PC-3 (cell line): Measurements from ENCODE around the gene LRRC51.

Experiments used
- EZH2 ChIP-seq: fragments of 300-600 bp; sonication (generic); IDR thresholded peaks from one replicate; pipeline ENCODE4 v1.6.1; 2017; ENCODE audit warnings: antibody characterized with exemption, mild to moderate bottlenecking, low read length; ENCODE audit not compliant: unreplicated experiment
- EZH2phosphoT487 ChIP-seq: fragments of 300-600 bp; sonication (generic); IDR thresholded peaks from 2 replicates; pipeline ENCODE4 v1.6.1; 2018; ENCODE audit warnings: mild to moderate bottlenecking, antibody characterized with exemption, low read length, borderline replicate concordance
- TF ChIP-seq, protein P1 (sequence below): fragments of 300-600 bp; sonication (generic); conservative IDR thresholded peaks from 2 replicates; pipeline ENCODE4 v1.5.1; 2017; ENCODE audit warnings: antibody characterized with exemption, low read depth, mild to moderate bottlenecking, low read length

GRCh38 chr11:72067676-72068075 is 13.0 kb upstream of the LRRC51 start:
- TF ChIP-seq, protein P1, sequence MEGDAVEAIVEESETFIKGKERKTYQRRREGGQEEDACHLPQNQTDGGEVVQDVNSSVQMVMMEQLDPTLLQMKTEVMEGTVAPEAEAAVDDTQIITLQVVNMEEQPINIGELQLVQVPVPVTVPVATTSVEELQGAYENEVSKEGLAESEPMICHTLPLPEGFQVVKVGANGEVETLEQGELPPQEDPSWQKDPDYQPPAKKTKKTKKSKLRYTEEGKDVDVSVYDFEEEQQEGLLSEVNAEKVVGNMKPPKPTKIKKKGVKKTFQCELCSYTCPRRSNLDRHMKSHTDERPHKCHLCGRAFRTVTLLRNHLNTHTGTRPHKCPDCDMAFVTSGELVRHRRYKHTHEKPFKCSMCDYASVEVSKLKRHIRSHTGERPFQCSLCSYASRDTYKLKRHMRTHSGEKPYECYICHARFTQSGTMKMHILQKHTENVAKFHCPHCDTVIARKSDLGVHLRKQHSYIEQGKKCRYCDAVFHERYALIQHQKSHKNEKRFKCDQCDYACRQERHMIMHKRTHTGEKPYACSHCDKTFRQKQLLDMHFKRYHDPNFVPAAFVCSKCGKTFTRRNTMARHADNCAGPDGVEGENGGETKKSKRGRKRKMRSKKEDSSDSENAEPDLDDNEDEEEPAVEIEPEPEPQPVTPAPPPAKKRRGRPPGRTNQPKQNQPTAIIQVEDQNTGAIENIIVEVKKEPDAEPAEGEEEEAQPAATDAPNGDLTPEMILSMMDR = no peak
- TF ChIP-seq EZH2 = no peak
- no peak for TF ChIP-seq EZH2phosphoT487
